ENCODE results near the gene RCAN1.

RCAN1 gene

GRCh38 chr21:34537838-34538237 is 77.1 kb downstream of the RCAN1 start:
- Histone ChIP-seq H3K27ac (ENCODE audit: insufficient read depth in 1 of 2, low read depth in 1 of 2, low read length in 2 of 2, poor library complexity in 1 of 2, severe bottlenecking in 2 of 2) (no peak overlapping the region), H3K36me3 (ENCODE audit: control insufficient read depth in 4 of 4, insufficient read depth in 4 of 4, low read length in 3 of 4) (no peaks in the 10 kb centered on the region), H3K4me1 (ENCODE audit: control extremely low read depth in 1 of 4, control insufficient read depth in 4 of 4, insufficient read depth in 4 of 4, low read length in 3 of 4) (peaks cover 0 to 16% (median 7%) of the 10 kb centered on the region in 4 experiments), H3K4me3 (ENCODE audit: control insufficient read depth in 1 of 7, extremely low read depth in 1 of 7, insufficient read depth in 4 of 7, low read depth in 2 of 7, low read length in 6 of 7) (no peak overlapping the region), H3K9me3 (ENCODE audit: control extremely low read depth in 1 of 5, control insufficient read depth in 4 of 5, insufficient read depth in 2 of 5, low read depth in 1 of 5, low read length in 4 of 5) (peaks cover 0 to 4% (median 0%) of the 10 kb centered on the region in 5 experiments), H3K27me3 (replicated peaks in 2 of 5; ENCODE audit: control insufficient read depth in 4 of 5, insufficient read depth in 5 of 5, low read length in 4 of 5) (no peaks in the 10 kb centered on the region)
- ChIA-PET POLR2A (no interaction called here), CTCF (no interaction called here)
- no peak for DNase-seq
- 83% methylated on average over 1 of the region's 3 CpGs for WGBS (ENCODE audit: insufficient coverage)

GRCh38 chr21:34536820-34537219 is 78.1 kb downstream of the RCAN1 start:
- H3K36me3 ChIP-seq (ENCODE audit: control insufficient read depth in 4 of 4, insufficient read depth in 4 of 4, low read length in 3 of 4) = no peaks in the 10 kb centered on the region
- no peak overlapping the region for H3K4me3 ChIP-seq (ENCODE audit: control insufficient read depth in 1 of 7, extremely low read depth in 1 of 7, insufficient read depth in 4 of 7, low read depth in 2 of 7, low read length in 6 of 7)
- DNase-seq = no peak
- ChIA-PET CTCF (interaction anchor here (0.6 kb wide), 1 partner anchor 857 kb away, joined by 3 read pairs; no protein-coding TSS in a partner anchor), POLR2A (no interaction called here)
- no peaks in the 10 kb centered on the region for H3K27me3 ChIP-seq (replicated peaks in 2 of 5; ENCODE audit: control insufficient read depth in 4 of 5, insufficient read depth in 5 of 5, low read length in 4 of 5)
- H3K4me1 ChIP-seq (ENCODE audit: control extremely low read depth in 1 of 4, control insufficient read depth in 4 of 4, insufficient read depth in 4 of 4, low read length in 3 of 4) = peaks cover 0 to 16% (median 7%) of the 10 kb centered on the region in 4 experiments
- H3K27ac ChIP-seq (ENCODE audit: insufficient read depth in 1 of 2, low read depth in 1 of 2, low read length in 2 of 2, poor library complexity in 1 of 2, severe bottlenecking in 2 of 2) = no peak overlapping the region
- 100% methylated on average over 1 of the region's 2 CpGs for WGBS (ENCODE audit: insufficient coverage)
- no peaks in the 10 kb centered on the region for H3K9me3 ChIP-seq (ENCODE audit: control extremely low read depth in 1 of 5, control insufficient read depth in 4 of 5, insufficient read depth in 2 of 5, low read depth in 1 of 5, low read length in 4 of 5)

GRCh38 chr21:34536311-34536710 is 78.6 kb downstream of the RCAN1 start:
- Histone ChIP-seq H3K27me3 (replicated peaks in 2 of 5; ENCODE audit: control insufficient read depth in 4 of 5, insufficient read depth in 5 of 5, low read length in 4 of 5) (no peaks in the 10 kb centered on the region), H3K9me3 (ENCODE audit: control extremely low read depth in 1 of 5, control insufficient read depth in 4 of 5, insufficient read depth in 2 of 5, low read depth in 1 of 5, low read length in 4 of 5) (no peaks in the 10 kb centered on the region), H3K36me3 (ENCODE audit: control insufficient read depth in 4 of 4, insufficient read depth in 4 of 4, low read length in 3 of 4) (no peaks in the 10 kb centered on the region), H3K4me1 (ENCODE audit: control extremely low read depth in 1 of 4, control insufficient read depth in 4 of 4, insufficient read depth in 4 of 4, low read length in 3 of 4) (peaks cover 0 to 16% (median 7%) of the 10 kb centered on the region in 4 experiments), H3K27ac (ENCODE audit: insufficient read depth in 1 of 2, low read depth in 1 of 2, low read length in 2 of 2, poor library complexity in 1 of 2, severe bottlenecking in 2 of 2) (no peak overlapping the region), H3K4me3 (ENCODE audit: control insufficient read depth in 1 of 7, extremely low read depth in 1 of 7, insufficient read depth in 4 of 7, low read depth in 2 of 7, low read length in 6 of 7) (no peak overlapping the region)
- POLR2A ChIA-PET = no interaction called here
- CTCF ChIA-PET = no interaction called here
- 98% methylated on average over 8 of the region's 8 CpGs for WGBS (ENCODE audit: insufficient coverage)
- no peak for DNase-seq

DNA sequence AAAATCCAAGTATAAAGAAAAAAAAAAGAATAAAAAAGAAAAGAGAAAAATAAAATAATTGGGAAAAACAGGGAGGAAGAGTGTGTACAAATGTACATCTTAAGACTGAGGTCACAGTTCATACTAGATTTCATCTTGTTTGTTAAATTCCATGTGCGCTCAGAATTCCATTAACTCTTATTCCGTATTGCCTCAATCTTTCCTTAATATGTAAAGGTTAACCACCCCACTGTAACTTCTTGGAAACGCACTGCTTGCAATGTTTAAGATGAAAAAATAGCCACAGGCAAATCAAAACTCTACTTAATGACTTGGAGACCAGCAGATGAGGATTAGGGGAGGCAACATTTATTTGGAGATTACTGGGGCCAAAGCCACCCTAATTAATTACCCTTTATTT is 79.0 kb downstream of the RCAN1 start:
- peaks cover 0 to 16% (median 7%) of the 10 kb centered on the region in 4 experiments for H3K4me1 ChIP-seq (ENCODE audit: control extremely low read depth in 1 of 4, control insufficient read depth in 4 of 4, insufficient read depth in 4 of 4, low read length in 3 of 4)
- no peak for DNase-seq
- no CpG with 5 or more reads among the region's 3 CpGs for WGBS (ENCODE audit: insufficient coverage)
- H3K4me3 ChIP-seq (ENCODE audit: control insufficient read depth in 1 of 7, extremely low read depth in 1 of 7, insufficient read depth in 4 of 7, low read depth in 2 of 7, low read length in 6 of 7) = no peak overlapping the region
- H3K27me3 ChIP-seq (replicated peaks in 2 of 5; ENCODE audit: control insufficient read depth in 4 of 5, insufficient read depth in 5 of 5, low read length in 4 of 5) = no peaks in the 10 kb centered on the region
- H3K9me3 ChIP-seq (ENCODE audit: control extremely low read depth in 1 of 5, control insufficient read depth in 4 of 5, insufficient read depth in 2 of 5, low read depth in 1 of 5, low read length in 4 of 5) = no peaks in the 10 kb centered on the region
- H3K36me3 ChIP-seq (ENCODE audit: control insufficient read depth in 4 of 4, insufficient read depth in 4 of 4, low read length in 3 of 4) = no peaks in the 10 kb centered on the region
- POLR2A ChIA-PET = no interaction called here
- CTCF ChIA-PET = no interaction called here
- no peak overlapping the region for H3K27ac ChIP-seq (ENCODE audit: insufficient read depth in 1 of 2, low read depth in 1 of 2, low read length in 2 of 2, poor library complexity in 1 of 2, severe bottlenecking in 2 of 2)

GRCh38 chr21:34534522-34534921 is 80.4 kb downstream of the RCAN1 start:
- no peaks in the 10 kb centered on the region for H3K27me3 ChIP-seq (replicated peaks in 2 of 5; ENCODE audit: control insufficient read depth in 4 of 5, insufficient read depth in 5 of 5, low read length in 4 of 5)
- H3K9me3 ChIP-seq (ENCODE audit: control extremely low read depth in 1 of 5, control insufficient read depth in 4 of 5, insufficient read depth in 2 of 5, low read depth in 1 of 5, low read length in 4 of 5) = no peaks in the 10 kb centered on the region
- CTCF ChIA-PET = interaction anchor here (1.0 kb wide), 1 partner anchor 24 kb away, joined by 4 read pairs; no protein-coding TSS in a partner anchor
- POLR2A ChIA-PET = no interaction called here
- H3K4me1 ChIP-seq (ENCODE audit: control extremely low read depth in 1 of 4, control insufficient read depth in 4 of 4, insufficient read depth in 4 of 4, low read length in 3 of 4) = peaks cover 0 to 16% (median 7%) of the 10 kb centered on the region in 4 experiments
- no peak overlapping the region for H3K4me3 ChIP-seq (ENCODE audit: control insufficient read depth in 1 of 7, extremely low read depth in 1 of 7, insufficient read depth in 4 of 7, low read depth in 2 of 7, low read length in 6 of 7)
- no peaks in the 10 kb centered on the region for H3K36me3 ChIP-seq (ENCODE audit: control insufficient read depth in 4 of 4, insufficient read depth in 4 of 4, low read length in 3 of 4)
- H3K27ac ChIP-seq (ENCODE audit: insufficient read depth in 1 of 2, low read depth in 1 of 2, low read length in 2 of 2, poor library complexity in 1 of 2, severe bottlenecking in 2 of 2) = no peak overlapping the region
- 44% methylated on average over 2 of the region's 4 CpGs for WGBS (ENCODE audit: insufficient coverage)
- peak in 1 of 3 donors; percentile 15 for DNase-seq

DNA sequence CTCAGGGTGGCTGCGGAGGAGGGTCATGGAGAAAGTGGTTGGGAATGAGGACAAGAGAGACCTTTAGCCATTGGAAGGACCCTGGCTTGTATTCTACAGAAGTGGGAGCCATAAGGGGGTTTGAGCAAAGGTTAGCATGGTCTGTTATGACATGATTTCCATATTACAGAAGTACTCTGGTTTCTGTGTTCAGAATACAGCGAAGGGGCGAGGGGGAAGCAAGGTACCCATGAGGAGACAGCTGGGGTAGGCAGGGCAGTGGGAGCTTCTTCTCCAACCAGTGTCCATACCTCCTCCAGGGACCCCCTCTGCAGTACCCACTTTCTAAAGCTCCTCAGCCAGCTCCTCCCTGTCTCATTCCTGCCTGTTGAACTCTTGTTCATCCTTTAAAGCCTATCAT is 81.0 kb downstream of the RCAN1 start:
- Histone ChIP-seq H3K27ac (ENCODE audit: insufficient read depth in 1 of 2, low read depth in 1 of 2, low read length in 2 of 2, poor library complexity in 1 of 2, severe bottlenecking in 2 of 2) (no peak overlapping the region), H3K36me3 (ENCODE audit: control insufficient read depth in 4 of 4, insufficient read depth in 4 of 4, low read length in 3 of 4) (no peaks in the 10 kb centered on the region), H3K4me1 (ENCODE audit: control extremely low read depth in 1 of 4, control insufficient read depth in 4 of 4, insufficient read depth in 4 of 4, low read length in 3 of 4) (peaks cover 0 to 16% (median 7%) of the 10 kb centered on the region in 4 experiments), H3K4me3 (ENCODE audit: control insufficient read depth in 1 of 7, extremely low read depth in 1 of 7, insufficient read depth in 4 of 7, low read depth in 2 of 7, low read length in 6 of 7) (no peak overlapping the region), H3K27me3 (replicated peaks in 2 of 5; ENCODE audit: control insufficient read depth in 4 of 5, insufficient read depth in 5 of 5, low read length in 4 of 5) (no peaks in the 10 kb centered on the region), H3K9me3 (ENCODE audit: control extremely low read depth in 1 of 5, control insufficient read depth in 4 of 5, insufficient read depth in 2 of 5, low read depth in 1 of 5, low read length in 4 of 5) (no peaks in the 10 kb centered on the region)
- ChIA-PET CTCF (interaction anchor here (1.0 kb wide), 1 partner anchor 23 kb away, joined by 4 read pairs; no protein-coding TSS in a partner anchor), POLR2A (no interaction called here)
- DNase-seq = no peak
- 67% methylated on average over 1 of the region's 3 CpGs for WGBS (ENCODE audit: insufficient coverage)

DNA sequence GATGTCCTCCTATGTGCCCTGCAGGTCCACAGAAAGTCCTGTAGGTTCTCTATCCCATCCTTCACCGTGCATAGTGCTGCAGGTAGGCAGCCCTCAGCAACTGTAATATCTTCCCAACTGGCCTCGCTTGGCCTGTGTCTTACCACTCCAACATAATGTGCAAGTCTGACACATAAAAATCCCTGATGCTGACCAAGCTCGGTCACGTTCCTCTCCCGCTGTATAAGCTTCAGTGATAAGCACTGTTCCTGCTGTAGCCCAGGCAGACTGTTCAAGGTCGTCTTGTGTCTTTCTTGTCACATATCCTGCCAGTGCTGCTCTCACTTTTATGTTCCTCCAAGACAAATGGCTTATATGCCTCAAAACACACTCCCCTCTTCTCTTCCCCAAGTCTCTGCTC is 83.5 kb downstream of the RCAN1 start:
- Histone ChIP-seq H3K27ac (ENCODE audit: insufficient read depth in 1 of 2, low read depth in 1 of 2, low read length in 2 of 2, poor library complexity in 1 of 2, severe bottlenecking in 2 of 2) (no peak overlapping the region), H3K27me3 (replicated peaks in 2 of 5; ENCODE audit: control insufficient read depth in 4 of 5, insufficient read depth in 5 of 5, low read length in 4 of 5) (no peaks in the 10 kb centered on the region), H3K36me3 (ENCODE audit: control insufficient read depth in 4 of 4, insufficient read depth in 4 of 4, low read length in 3 of 4) (no peaks in the 10 kb centered on the region), H3K4me1 (ENCODE audit: control extremely low read depth in 1 of 4, control insufficient read depth in 4 of 4, insufficient read depth in 4 of 4, low read length in 3 of 4) (peaks cover 0 to 16% (median 11%) of the 10 kb centered on the region in 4 experiments), H3K9me3 (ENCODE audit: control extremely low read depth in 1 of 5, control insufficient read depth in 4 of 5, insufficient read depth in 2 of 5, low read depth in 1 of 5, low read length in 4 of 5) (peaks cover 0 to 4% (median 0%) of the 10 kb centered on the region in 5 experiments), H3K4me3 (ENCODE audit: control insufficient read depth in 1 of 7, extremely low read depth in 1 of 7, insufficient read depth in 4 of 7, low read depth in 2 of 7, low read length in 6 of 7) (no peak overlapping the region)
- 97% methylated on average over 5 of the region's 6 CpGs for WGBS (ENCODE audit: insufficient coverage)
- POLR2A ChIA-PET = no interaction called here
- no peak for DNase-seq
- CTCF ChIA-PET = no interaction called here

Measured in common myeloid progenitor, CD34-positive (primary cell).